GM12864 (cell line): ENCODE data around the gene NLGN2.

Source experiments
- DNase-seq: peaks from one replicate; pipeline ENCODE4 v3.0.0-alpha.2; 2011; ENCODE audit warnings: low read depth
- H3K4me3 ChIP-seq: 2 replicates; pipeline ENCODE4 v1.5.1; 2011; ENCODE audit warnings: mild to moderate bottlenecking, low read depth, low read length, control low read depth
- TF ChIP-seq, protein P1 (sequence below): IDR thresholded peaks from 2 replicates; pipeline ENCODE4 v1.5.1; 2011; ENCODE audit warnings: low read depth, mild to moderate bottlenecking, moderate library complexity, low read length, control low read depth, inconsistent platforms; ENCODE audit errors: missing control alignments

NLGN2 gene

GRCh38 chr17:7425316-7425715 is 17.7 kb downstream of the NLGN2 start, which contains the start of gene SPEM2:
Gene SPEM2, plus strand, starts transcription at chr17:7425616. Its CDS starts 73 bp downstream, at chr17:7425689.
- TF ChIP-seq, protein P1, sequence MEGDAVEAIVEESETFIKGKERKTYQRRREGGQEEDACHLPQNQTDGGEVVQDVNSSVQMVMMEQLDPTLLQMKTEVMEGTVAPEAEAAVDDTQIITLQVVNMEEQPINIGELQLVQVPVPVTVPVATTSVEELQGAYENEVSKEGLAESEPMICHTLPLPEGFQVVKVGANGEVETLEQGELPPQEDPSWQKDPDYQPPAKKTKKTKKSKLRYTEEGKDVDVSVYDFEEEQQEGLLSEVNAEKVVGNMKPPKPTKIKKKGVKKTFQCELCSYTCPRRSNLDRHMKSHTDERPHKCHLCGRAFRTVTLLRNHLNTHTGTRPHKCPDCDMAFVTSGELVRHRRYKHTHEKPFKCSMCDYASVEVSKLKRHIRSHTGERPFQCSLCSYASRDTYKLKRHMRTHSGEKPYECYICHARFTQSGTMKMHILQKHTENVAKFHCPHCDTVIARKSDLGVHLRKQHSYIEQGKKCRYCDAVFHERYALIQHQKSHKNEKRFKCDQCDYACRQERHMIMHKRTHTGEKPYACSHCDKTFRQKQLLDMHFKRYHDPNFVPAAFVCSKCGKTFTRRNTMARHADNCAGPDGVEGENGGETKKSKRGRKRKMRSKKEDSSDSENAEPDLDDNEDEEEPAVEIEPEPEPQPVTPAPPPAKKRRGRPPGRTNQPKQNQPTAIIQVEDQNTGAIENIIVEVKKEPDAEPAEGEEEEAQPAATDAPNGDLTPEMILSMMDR, result no peak
- H3K4me3 ChIP-seq, result no peak within 1 kb of the TSS
- DNase-seq, result no peak

GRCh38 chr17:7425756-7426155 is 18.1 kb downstream of the NLGN2 start:
- TF ChIP-seq, protein P1, result no peak
- DNase-seq, result no peak
- no peak overlapping the region for H3K4me3 ChIP-seq

GRCh38 chr17:7426203-7426863 is 18.7 kb downstream of the NLGN2 start:
- TF ChIP-seq, protein P1, result no peak

DNA sequence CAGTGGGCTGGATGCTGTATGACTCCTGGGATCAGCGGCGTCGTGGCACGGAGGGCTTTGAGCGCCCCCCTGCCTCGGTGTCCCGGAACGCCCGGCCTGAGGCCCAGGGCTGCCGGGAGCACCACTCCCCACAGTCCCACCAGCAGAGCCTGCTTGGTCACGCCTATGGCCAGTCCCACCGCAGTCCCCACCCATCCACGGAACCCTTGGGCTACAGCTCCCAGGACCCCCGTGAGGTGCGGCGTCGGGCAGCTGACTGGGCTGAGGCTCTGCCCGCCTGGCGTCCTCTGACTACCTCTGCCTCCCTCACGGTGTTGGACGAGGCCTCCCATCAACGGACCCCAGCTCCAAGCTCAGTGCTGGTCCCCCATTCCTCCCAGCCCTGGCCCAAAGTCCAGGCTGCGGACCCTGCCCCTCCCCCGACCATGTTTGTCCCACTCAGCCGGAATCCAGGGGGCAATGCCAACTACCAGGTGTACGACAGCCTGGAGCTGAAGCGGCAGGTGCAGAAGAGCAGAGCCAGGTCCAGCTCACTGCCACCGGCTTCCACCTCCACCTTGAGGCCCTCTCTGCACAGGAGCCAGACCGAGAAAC is 19.3 kb downstream of the NLGN2 start:
- H3K4me3 ChIP-seq, result no peak overlapping the region
- TF ChIP-seq, protein P1, result no peak
- no peak for DNase-seq

More at GRCh38 chr17:7426203-7426863, 18.7 kb downstream of the NLGN2 start:
- H3K4me3 ChIP-seq, result no peak overlapping the region
- DNase-seq, result no peak

- TF ChIP-seq, protein P1, result no peak
- no peak for DNase-seq
- H3K4me3 ChIP-seq, result no peak overlapping the region
Observed at GRCh38 chr17:7427549-7427948, 19.9 kb downstream of the NLGN2 start.

- DNase-seq, result no peak
- TF ChIP-seq, protein P1, result no peak
- H3K4me3 ChIP-seq, result no peak within 1 kb of the TSS
Observed at GRCh38 chr17:7428557-7428956, 20.9 kb downstream of the NLGN2 start, which contains the start of gene SPEM3. Gene SPEM3, plus strand, starts transcription at chr17:7428857. Its CDS starts 46 bp downstream, at chr17:7428903.
